ENCODE measurements around the gene MORN1.

Gene MORN1

GRCh38 chr1:2389644-2390043 lies 1.7 kb downstream of the MORN1 start:
- Mint-ChIP-seq H3K4me3 (peak overlapping the region; percentile 82), H3K27ac (peak overlapping the region; percentile 61), H3K9me3 (no peaks in the 10 kb centered on the region), H3K4me1 (ENCODE audit: low read depth) (peaks cover 33% of the 10 kb centered on the region), H3K36me3 (ENCODE audit: low read depth) (peaks cover 20% of the 10 kb centered on the region), H3K27me3 (no peaks in the 10 kb centered on the region)

- H3K9me3 Mint-ChIP-seq = no peaks in the 10 kb centered on the region
- H3K36me3 Mint-ChIP-seq (ENCODE audit: low read depth) = peaks cover 10% of the 10 kb centered on the region
- no peaks in the 10 kb centered on the region for H3K27me3 Mint-ChIP-seq
- peaks cover 19% of the 10 kb centered on the region for H3K4me1 Mint-ChIP-seq (ENCODE audit: low read depth)
- H3K27ac Mint-ChIP-seq = no peak overlapping the region
- H3K4me3 Mint-ChIP-seq = no peak overlapping the region
Measured at GRCh38 chr1:2388004-2388913, 3.1 kb downstream of the MORN1 start.

GRCh38 chr1:2386636-2387611 lies 4.4 kb downstream of the MORN1 start:
- no peak overlapping the region for H3K4me3 Mint-ChIP-seq
- no peak overlapping the region for H3K27ac Mint-ChIP-seq
- H3K4me1 Mint-ChIP-seq (ENCODE audit: low read depth) = peaks cover 9% of the 10 kb centered on the region
- H3K9me3 Mint-ChIP-seq = no peaks in the 10 kb centered on the region
- no peaks in the 10 kb centered on the region for H3K27me3 Mint-ChIP-seq
- H3K36me3 Mint-ChIP-seq (ENCODE audit: low read depth) = peaks cover 4% of the 10 kb centered on the region

GRCh38 chr1:2385606-2386280 lies 5.6 kb downstream of the MORN1 start:
- H3K36me3 Mint-ChIP-seq (ENCODE audit: low read depth) = peaks cover 4% of the 10 kb centered on the region
- H3K4me1 Mint-ChIP-seq (ENCODE audit: low read depth) = peaks cover 9% of the 10 kb centered on the region
- H3K4me3 Mint-ChIP-seq = no peak overlapping the region
- H3K27ac Mint-ChIP-seq = no peak overlapping the region
- no peaks in the 10 kb centered on the region for H3K9me3 Mint-ChIP-seq
- H3K27me3 Mint-ChIP-seq = no peaks in the 10 kb centered on the region

- Mint-ChIP-seq H3K36me3 (ENCODE audit: low read depth) (peaks cover 4% of the 10 kb centered on the region), H3K27me3 (no peaks in the 10 kb centered on the region), H3K27ac (no peak overlapping the region), H3K9me3 (no peaks in the 10 kb centered on the region), H3K4me3 (no peak overlapping the region), H3K4me1 (ENCODE audit: low read depth) (peaks cover 4% of the 10 kb centered on the region)
Measured at GRCh38 chr1:2384941-2385481, 6.3 kb downstream of the MORN1 start.

- Mint-ChIP-seq H3K9me3 (no peaks in the 10 kb centered on the region), H3K27ac (no peak overlapping the region), H3K4me3 (no peak overlapping the region), H3K27me3 (no peaks in the 10 kb centered on the region), H3K4me1 (ENCODE audit: low read depth) (no peaks in the 10 kb centered on the region), H3K36me3 (ENCODE audit: low read depth) (peaks cover 4% of the 10 kb centered on the region)
Measured at GRCh38 chr1:2384130-2384860, 7.1 kb downstream of the MORN1 start.

- peaks cover 4% of the 10 kb centered on the region for H3K36me3 Mint-ChIP-seq (ENCODE audit: low read depth)
- no peak overlapping the region for H3K27ac Mint-ChIP-seq
Measured at GRCh38 chr1:2383576-2383975, 7.8 kb downstream of the MORN1 start.

GRCh38 chr1:2382621-2383361 lies 8.6 kb downstream of the MORN1 start:
- no peak overlapping the region for H3K27ac Mint-ChIP-seq
- H3K9me3 Mint-ChIP-seq = no peaks in the 10 kb centered on the region
- no peak overlapping the region for H3K4me3 Mint-ChIP-seq
- no peaks in the 10 kb centered on the region for H3K4me1 Mint-ChIP-seq (ENCODE audit: low read depth)
- H3K27me3 Mint-ChIP-seq = no peaks in the 10 kb centered on the region
- H3K36me3 Mint-ChIP-seq (ENCODE audit: low read depth) = peaks cover 4% of the 10 kb centered on the region

More at GRCh38 chr1:2383576-2383975, 7.8 kb downstream of the MORN1 start:
- Mint-ChIP-seq H3K4me3 (no peak overlapping the region), H3K9me3 (no peaks in the 10 kb centered on the region), H3K27me3 (no peaks in the 10 kb centered on the region), H3K4me1 (ENCODE audit: low read depth) (no peaks in the 10 kb centered on the region)

- Mint-ChIP-seq H3K36me3 (ENCODE audit: low read depth) (peaks cover 4% of the 10 kb centered on the region), H3K27me3 (no peaks in the 10 kb centered on the region), H3K27ac (no peak overlapping the region), H3K4me1 (ENCODE audit: low read depth) (no peaks in the 10 kb centered on the region), H3K9me3 (no peaks in the 10 kb centered on the region), H3K4me3 (no peak overlapping the region)
Measured at GRCh38 chr1:2381741-2382620, 9.4 kb downstream of the MORN1 start.

GRCh38 chr1:2380816-2381591 lies 10.3 kb downstream of the MORN1 start:
- no peaks in the 10 kb centered on the region for H3K4me1 Mint-ChIP-seq (ENCODE audit: low read depth)
- H3K36me3 Mint-ChIP-seq (ENCODE audit: low read depth) = peaks cover 4% of the 10 kb centered on the region
- H3K4me3 Mint-ChIP-seq = no peak overlapping the region

GRCh38 chr1:2379733-2380404 lies 11.5 kb downstream of the MORN1 start:
- Mint-ChIP-seq H3K27ac (no peak overlapping the region), H3K9me3 (no peaks in the 10 kb centered on the region), H3K36me3 (ENCODE audit: low read depth) (no peaks in the 10 kb centered on the region), H3K4me1 (ENCODE audit: low read depth) (no peaks in the 10 kb centered on the region), H3K4me3 (no peak overlapping the region), H3K27me3 (no peaks in the 10 kb centered on the region)

More at GRCh38 chr1:2380816-2381591, 10.3 kb downstream of the MORN1 start:
- H3K27me3 Mint-ChIP-seq = no peaks in the 10 kb centered on the region
- no peak overlapping the region for H3K27ac Mint-ChIP-seq
- no peaks in the 10 kb centered on the region for H3K9me3 Mint-ChIP-seq

Measured in stimulated activated naive CD8-positive, alpha-beta T cell treated with anti-CD3 and anti-CD28 coated beads, Interleukin-15, Interleukin-2, amounts not matched to agents 100 ng/mL and 50 ng/mL, for 24 hours (primary cell).